GM21390 (cell line): ENCODE results near the gene FCRLB.
A peak's percentile ranks its signal among the peaks of the same experiment; 100 is the strongest.
"Not testable (repeated sequence)": the region's sequence is repeated elsewhere in the genome, so short reads cannot be mapped to it uniquely, and the experiment has no call there.

Experiments used
- ATAC-seq: cut with Tn5 transposase; IDR thresholded peaks from one replicate; pipeline ENCODE4 v1.9.1; 2021; ENCODE audit not compliant: unreplicated experiment

Gene FCRLB, protein sequence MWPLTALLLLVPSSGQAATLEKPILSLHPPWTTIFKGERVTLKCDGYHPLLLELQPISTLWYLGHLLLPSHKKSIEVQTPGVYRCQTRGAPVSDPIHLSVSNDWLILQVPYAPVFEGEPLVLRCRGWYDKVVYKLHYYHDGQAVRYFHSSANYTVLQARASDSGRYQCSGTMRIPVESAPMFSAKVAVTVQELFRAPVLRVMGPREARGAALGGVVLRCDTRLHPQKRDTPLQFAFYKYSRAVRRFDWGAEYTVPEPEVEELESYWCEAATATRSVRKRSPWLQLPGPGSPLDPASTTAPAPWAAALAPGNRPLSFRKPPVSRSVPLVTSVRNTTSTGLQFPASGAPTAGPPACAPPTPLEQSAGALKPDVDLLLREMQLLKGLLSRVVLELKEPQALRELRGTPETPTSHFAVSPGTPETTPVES

DNA sequence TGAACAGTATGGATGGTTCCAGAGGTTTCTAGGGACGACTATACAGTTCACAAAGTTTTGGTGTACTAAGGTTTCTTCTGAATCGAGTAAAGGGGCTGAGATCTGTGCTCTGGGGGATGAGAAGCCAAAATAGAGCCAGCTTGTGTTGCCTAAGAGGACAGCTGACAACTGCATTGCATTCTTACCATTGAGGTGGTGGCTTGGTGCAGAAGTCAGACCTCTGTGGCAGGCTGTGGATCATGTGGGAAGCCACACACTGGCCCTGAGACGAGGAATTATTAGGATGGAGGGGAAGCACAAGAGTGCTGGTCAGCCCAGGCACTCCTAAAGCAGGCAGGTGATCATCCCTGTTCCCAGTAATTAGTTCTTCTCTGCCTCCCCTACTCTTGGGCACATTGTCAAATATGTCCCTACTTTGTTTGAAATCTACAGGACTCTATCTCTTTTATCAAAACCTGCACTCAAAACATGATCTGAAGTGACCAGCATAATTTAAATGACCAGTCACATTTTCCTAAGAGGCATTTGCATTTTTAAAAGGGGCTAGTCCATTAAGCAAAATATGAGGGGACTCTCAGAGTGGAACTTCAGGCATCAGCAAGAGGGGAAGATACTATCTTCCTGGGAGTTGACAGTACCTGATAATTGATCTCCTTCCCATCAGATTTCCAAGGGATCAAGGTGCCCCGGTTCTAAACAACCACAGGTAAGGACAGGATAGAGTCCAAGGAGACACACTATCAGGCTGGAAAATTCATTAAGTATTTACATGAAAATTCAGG is at the start of gene FCRLB:
Gene FCRLB, plus strand, starts transcription at position 589 of the 782 bp plus-strand sequence. CDS start 1,129 bp downstream, outside the sequence.
- ATAC-seq: no peak

- not testable (repeated sequence) for ATAC-seq
These were observed 47.9 kb upstream of the FCRLB start for GRCh38 chr1:161673437-161673836.

DNA sequence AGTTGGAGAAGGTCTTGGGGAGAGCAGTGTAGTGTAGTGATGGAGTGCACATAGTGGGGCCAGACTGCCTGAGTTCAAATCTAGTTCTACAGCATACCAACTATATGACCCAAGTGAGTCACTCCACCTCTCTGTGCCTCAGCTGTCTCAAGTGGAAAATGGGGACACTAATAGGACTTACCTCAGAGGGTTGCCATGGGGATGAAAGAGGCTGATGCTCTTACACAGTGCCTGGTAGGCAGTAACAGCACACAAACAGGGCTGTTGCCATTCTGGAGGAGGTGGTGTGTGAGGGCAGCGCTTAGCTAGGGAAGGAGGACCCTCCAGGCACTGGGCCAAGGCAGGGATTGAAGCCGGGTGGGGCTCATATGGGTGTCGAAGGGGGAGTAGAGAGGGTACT is 46.9 kb upstream of the FCRLB start:
- ATAC-seq: not testable (repeated sequence)

DNA sequence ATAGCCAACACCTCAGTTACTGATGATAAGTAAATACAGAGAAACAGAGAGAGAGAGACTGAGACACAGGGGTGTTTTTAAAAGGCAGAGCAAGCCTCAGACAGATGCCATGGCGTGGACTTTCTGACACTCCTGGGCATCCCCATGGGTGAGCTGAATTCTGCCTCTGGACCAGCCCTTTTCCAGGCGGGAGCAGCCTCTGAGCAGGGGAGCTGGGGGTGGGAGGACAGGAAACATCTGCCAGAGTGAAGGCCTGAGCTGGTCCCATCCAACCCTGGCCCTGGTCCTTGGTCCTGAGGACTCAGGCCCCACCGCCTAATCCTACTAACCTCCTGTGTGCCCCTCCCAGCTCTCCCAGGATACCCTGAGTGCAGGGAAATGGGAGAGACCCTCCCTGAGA is 46.4 kb upstream of the FCRLB start:
- not testable (repeated sequence) for ATAC-seq

GRCh38 chr1:161676441-161676840 is 44.9 kb upstream of the FCRLB start:
- ATAC-seq: no peak

DNA sequence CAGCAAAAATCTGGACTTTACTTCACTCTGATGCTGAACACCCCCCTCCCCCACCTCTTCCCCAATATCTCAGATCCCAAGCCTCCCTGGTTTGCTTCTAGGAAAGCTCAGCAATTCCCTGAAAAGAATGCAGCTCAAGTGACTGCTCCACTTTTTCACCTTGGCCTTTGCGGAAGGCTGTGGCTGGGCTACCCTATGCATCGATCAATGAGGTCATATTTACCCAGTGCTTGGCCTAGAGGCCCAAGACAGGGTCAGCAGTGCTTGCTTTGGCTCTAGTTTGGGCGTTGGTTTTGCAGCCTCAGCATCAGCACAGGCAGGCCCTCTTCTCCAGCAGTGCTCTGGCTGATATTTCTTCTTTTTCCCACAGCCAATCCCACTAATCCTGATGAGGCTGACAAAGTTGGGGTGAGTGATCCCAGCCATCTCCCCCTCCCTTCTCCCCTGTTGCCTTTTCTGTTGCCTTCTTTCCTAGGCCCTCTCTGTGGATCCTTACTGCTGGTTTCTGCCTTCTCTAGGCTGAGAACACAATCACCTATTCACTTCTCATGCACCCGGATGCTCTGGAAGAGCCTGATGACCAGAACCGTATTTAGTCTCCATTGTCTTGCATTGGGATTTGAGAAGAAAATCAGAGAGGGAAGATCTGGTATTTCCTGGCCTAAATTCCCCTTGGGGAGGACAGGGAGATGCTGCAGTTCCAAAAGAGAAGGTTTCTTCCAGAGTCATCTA is 44.2 kb upstream of the FCRLB start:
- no peak for ATAC-seq

GRCh38 chr1:161678500-161678899 is 42.8 kb upstream of the FCRLB start:
- no peak for ATAC-seq

GRCh38 chr1:161681879-161682278 is 39.5 kb upstream of the FCRLB start:
- no peak for ATAC-seq

GRCh38 chr1:161688946-161689345 is 32.4 kb upstream of the FCRLB start:
- no peak for ATAC-seq

GRCh38 chr1:161691846-161692245 is 29.5 kb upstream of the FCRLB start:
- ATAC-seq: no peak

- not testable (repeated sequence) for ATAC-seq
These were observed 28.2 kb upstream of the FCRLB start for GRCh38 chr1:161693020-161693712.

- ATAC-seq: not testable (repeated sequence)
These were observed 23.0 kb upstream of the FCRLB start for GRCh38 chr1:161698302-161698701.

- ATAC-seq: no peak
These were observed 19.1 kb upstream of the FCRLB start for GRCh38 chr1:161702250-161702649.

DNA sequence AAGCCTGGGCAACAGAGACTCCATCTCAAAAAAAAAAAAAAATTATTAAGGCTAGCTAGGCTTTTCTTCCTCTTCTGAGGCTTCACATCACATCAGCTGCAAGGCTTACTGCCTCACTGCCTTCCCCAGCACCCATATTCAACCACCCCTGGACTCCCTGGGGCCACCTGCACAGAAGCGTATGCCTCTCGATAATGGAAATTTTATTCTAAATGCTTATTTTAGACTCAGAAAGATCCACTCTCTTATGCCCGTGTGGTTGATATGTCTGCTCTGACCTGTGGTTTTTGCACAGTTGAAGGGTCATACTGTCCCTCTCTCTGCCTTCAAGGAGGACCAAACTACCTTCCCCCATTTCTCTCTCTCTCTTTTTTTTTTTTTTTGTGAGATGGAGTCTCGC is 15.8 kb upstream of the FCRLB start:
- ATAC-seq: no peak

GRCh38 chr1:161706113-161706481 is 15.2 kb upstream of the FCRLB start:
- no peak for ATAC-seq

DNA sequence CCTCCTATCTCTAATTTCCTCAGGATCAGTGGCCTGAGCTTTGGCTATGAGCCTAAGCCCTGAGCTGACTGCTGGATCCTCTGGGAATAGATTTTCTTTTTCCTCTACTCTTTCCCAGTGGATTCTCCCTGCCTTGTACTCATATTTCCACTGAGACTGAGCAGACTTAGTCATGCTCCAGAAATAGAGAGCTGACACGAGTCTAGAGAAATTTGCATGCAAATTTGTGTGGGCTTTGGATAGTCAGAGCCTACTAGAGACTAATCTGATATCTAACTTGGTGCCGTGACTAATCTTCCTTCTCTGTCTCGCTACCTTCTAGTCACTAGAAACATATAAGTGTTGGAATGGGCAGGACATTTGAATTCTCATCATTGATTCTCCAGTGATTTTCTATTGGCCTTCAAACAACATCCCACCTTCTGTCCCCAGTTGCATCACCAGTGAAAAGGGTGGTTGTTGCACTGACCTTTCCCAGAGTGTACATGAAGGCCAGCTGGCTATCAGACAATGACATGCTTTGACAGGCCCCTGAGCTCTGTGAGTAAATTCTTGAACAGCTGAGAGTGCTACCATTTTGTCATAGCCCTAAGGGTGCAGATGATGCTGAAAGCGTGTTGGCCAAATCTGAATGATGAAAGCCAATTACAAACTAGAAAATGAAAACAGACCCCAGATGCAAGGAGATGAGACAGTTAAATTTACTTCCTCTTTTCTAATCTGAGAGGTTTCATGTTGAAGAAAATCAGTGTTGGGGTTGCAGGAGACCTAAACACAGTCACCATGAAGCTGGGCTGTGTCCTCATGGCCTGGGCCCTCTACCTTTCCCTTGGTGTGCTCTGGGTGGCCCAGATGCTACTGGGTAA is 14.6 kb upstream of the FCRLB start, which contains the start of gene FCRLA:
Gene FCRLA, plus strand, starts transcription at position 748 of the 866 bp plus-strand sequence. Its CDS starts 36 bp downstream, at position 784.
- peak; percentile 64 for ATAC-seq

GRCh38 chr1:161707503-161707902 is 13.8 kb upstream of the FCRLB start:
- ATAC-seq: no peak

DNA sequence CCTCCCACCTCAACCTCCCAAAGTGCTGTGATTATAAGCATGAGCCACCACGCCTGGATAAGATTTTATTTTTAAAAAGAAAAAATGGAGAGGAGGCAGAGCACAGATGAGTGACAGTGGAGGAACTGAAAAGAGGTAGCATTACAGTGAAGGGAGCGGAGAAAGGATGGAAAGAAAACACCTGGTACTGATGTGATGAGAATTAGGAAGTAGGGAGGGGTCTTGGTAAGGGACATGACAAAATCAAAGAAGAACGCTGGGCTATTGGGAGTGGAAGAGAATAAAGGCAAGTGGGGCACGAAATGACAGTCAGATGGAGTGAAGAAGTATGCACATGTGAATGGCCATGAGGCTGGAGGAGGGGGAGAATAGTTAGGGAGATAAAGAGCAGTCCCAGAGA is 12.0 kb upstream of the FCRLB start:
- ATAC-seq: no peak

- no peak for ATAC-seq
These were observed 10.8 kb upstream of the FCRLB start for GRCh38 chr1:161710560-161710959.
